ENCODE measurements around the gene SGO2.

The SGO2 gene

DNA sequence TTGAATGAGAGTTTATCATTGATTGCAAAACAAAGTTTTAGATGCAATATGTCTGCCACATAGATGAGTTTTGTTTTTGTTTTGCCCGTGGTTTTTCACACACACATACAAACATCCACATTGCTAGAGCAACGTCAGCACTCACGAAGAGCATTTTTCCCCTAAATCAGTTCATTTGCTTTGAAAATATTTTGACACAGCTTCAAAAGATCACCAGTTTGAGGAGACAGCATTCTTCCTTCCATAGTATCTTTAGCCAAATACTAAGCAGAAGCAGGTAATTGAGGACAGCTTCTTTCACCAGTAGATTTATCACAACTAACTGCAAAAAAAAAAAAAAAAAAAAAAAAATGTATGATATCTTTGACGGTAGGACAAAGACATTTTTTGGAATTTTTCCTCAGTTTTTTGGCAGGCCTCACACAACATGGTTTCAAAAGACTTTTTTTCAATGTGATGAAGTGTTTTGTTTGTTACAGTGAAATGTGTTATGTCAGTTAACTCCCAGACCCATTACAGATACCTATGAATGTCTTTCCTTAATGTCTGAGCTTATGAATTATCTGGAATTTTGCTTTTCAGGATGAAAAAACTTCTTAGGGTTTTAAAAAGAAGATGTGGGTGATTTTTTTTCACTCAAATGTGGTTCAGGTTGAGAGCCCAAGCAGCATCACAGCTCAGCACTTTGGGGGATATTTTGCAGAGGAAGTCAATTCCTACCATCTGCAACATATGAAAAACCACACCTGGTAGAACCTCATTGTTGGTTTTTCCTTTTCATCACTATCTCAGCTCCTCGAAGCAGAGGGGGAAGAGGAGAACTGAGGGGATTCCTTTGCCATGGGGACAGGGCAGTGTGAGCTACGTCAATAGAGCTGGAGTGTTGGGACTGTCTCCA lies 91.4 kb downstream of the SGO2 start:
- Histone ChIP-seq H3K36me3 (ENCODE audit: control insufficient read depth, insufficient read depth, low read length) (no peaks in the 10 kb centered on the region), H3K27me3 (replicated peaks; ENCODE audit: control insufficient read depth, insufficient read depth, low read length, poor library complexity, severe bottlenecking) (no peaks in the 10 kb centered on the region), H3K27ac (ENCODE audit: insufficient read depth, low read length, poor library complexity, severe bottlenecking) (no peak overlapping the region), H3K9me3 (ENCODE audit: control insufficient read depth, low read length) (no peaks in the 10 kb centered on the region), H3K4me1 (ENCODE audit: control insufficient read depth, insufficient read depth, low read length, poor library complexity, severe bottlenecking) (no peaks in the 10 kb centered on the region), H3K4me3 (ENCODE audit: insufficient read depth, low read depth, low read length, poor library complexity, severe bottlenecking) (no peak overlapping the region)
- no peak for DNase-seq

DNA sequence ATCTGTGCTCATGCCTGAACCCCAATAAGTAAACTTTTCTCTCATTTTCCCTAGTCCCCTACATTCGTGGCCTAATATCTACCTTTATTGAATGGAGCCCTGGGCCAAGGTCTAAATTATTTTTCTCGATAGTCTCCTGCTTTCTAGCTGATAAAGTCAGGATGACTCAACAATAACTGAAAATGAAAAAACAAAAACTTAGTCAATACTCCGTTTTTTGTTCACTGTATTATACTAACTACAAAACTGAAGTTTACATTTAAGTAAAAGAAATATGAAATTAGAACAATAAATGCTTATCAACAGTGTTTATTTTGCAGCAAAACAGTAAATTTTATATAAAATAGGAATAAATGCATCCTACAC lies 92.0 kb downstream of the SGO2 start:
- H3K4me3 ChIP-seq (ENCODE audit: insufficient read depth, low read depth, low read length, poor library complexity, severe bottlenecking): no peak overlapping the region
- H3K4me1 ChIP-seq (ENCODE audit: control insufficient read depth, insufficient read depth, low read length, poor library complexity, severe bottlenecking): no peaks in the 10 kb centered on the region
- H3K27ac ChIP-seq (ENCODE audit: insufficient read depth, low read length, poor library complexity, severe bottlenecking): no peak overlapping the region
- H3K27me3 ChIP-seq (replicated peaks; ENCODE audit: control insufficient read depth, insufficient read depth, low read length, poor library complexity, severe bottlenecking): peaks cover 3% of the 10 kb centered on the region
- H3K9me3 ChIP-seq (ENCODE audit: control insufficient read depth, low read length): no peaks in the 10 kb centered on the region
- DNase-seq: no peak
- no peaks in the 10 kb centered on the region for H3K36me3 ChIP-seq (ENCODE audit: control insufficient read depth, insufficient read depth, low read length)

DNA sequence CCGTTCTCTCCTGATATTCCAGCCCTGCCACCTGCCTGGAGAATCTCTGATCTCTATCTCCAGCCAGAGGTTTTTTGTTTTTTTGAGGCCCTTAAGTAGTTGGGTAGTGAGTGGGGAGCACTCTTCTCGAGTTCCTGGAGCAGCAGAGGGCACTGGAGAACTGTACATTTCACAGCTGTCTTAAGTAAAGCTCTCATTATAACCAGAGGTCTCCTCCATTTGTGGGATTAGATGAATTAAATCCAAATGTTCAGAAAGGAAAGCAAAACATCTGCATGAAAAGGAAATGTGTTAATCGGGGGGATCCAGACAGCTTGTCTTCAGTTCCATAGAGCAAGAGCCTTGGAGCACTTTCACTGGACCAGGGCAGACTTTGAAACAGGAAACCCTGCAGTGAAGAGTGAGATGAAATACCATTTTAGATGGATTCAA lies 92.6 kb downstream of the SGO2 start:
- Histone ChIP-seq H3K27me3 (replicated peaks; ENCODE audit: control insufficient read depth, insufficient read depth, low read length, poor library complexity, severe bottlenecking) (peaks cover 3% of the 10 kb centered on the region), H3K4me3 (ENCODE audit: insufficient read depth, low read depth, low read length, poor library complexity, severe bottlenecking) (no peak overlapping the region), H3K27ac (ENCODE audit: insufficient read depth, low read length, poor library complexity, severe bottlenecking) (no peak overlapping the region), H3K4me1 (ENCODE audit: control insufficient read depth, insufficient read depth, low read length, poor library complexity, severe bottlenecking) (no peaks in the 10 kb centered on the region), H3K9me3 (ENCODE audit: control insufficient read depth, low read length) (no peaks in the 10 kb centered on the region), H3K36me3 (ENCODE audit: control insufficient read depth, insufficient read depth, low read length) (no peaks in the 10 kb centered on the region)
- no peak for DNase-seq

DNA sequence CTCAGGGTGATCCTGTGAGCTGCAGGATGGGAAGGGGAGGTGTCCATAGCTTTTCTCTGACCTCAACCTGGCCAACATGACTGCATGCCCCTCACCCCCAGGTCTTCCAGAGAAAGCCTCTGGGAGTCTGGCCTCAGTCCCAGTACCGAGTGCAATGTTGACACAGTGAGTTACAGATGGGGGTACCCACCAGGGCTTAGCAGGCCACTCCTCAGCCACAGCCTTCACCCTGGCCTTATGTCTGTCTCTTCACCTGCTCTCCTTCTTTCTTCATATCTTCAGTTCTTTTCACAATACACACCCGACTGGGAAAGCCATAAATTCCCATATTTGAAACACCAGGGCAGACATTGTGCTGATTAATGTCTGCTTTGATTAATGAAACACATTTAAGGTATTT lies 93.3 kb downstream of the SGO2 start:
- no peaks in the 10 kb centered on the region for H3K9me3 ChIP-seq (ENCODE audit: control insufficient read depth, low read length)
- no peaks in the 10 kb centered on the region for H3K4me1 ChIP-seq (ENCODE audit: control insufficient read depth, insufficient read depth, low read length, poor library complexity, severe bottlenecking)

DNA sequence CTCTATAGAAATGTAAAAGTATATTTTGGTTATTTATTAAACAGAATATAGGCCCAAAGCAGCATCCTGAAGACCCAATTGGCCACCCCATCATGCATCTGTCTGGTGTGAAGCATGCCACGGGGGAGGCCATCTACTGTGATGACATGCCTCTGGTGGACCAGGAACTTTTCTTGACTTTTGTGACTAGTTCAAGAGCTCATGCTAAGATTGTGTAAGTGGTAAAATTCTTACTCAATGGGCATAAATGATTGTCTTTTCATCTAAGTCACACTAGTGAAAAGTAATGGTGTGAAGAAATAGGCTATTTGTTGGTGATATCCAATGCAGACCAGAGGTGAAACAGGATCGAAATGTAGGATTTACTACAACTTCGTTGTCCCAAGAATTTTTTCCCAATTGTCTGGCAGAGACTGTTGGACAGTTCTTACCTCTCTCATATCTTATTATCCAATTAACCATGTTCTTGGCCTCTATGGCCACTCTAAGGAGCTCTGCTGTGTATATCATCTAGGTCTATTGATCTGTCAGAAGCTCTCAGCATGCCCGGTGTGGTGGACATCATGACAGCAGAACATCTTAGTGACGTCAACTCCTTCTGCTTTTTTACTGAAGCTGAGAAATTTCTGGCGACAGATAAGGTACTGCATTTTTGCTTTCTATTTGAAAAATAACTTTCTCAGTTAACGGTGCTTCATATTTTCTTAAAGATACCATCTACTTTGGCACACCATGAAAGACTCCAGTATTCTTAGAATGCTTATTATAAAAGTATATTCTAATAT lies 94.8 kb downstream of the SGO2 start:
- Histone ChIP-seq H3K27me3 (replicated peaks; ENCODE audit: control insufficient read depth, insufficient read depth, low read length, poor library complexity, severe bottlenecking) (peaks cover 3% of the 10 kb centered on the region), H3K27ac (ENCODE audit: insufficient read depth, low read length, poor library complexity, severe bottlenecking) (no peak overlapping the region), H3K36me3 (ENCODE audit: control insufficient read depth, insufficient read depth, low read length) (no peaks in the 10 kb centered on the region), H3K4me1 (ENCODE audit: control insufficient read depth, insufficient read depth, low read length, poor library complexity, severe bottlenecking) (no peaks in the 10 kb centered on the region), H3K9me3 (ENCODE audit: control insufficient read depth, low read length) (no peaks in the 10 kb centered on the region), H3K4me3 (ENCODE audit: insufficient read depth, low read depth, low read length, poor library complexity, severe bottlenecking) (no peak overlapping the region)
- DNase-seq: no peak

More for the DNA sequence above, 93.3 kb downstream of the SGO2 start:
- Histone ChIP-seq H3K27ac (ENCODE audit: insufficient read depth, low read length, poor library complexity, severe bottlenecking) (no peak overlapping the region), H3K27me3 (replicated peaks; ENCODE audit: control insufficient read depth, insufficient read depth, low read length, poor library complexity, severe bottlenecking) (peaks cover 3% of the 10 kb centered on the region), H3K36me3 (ENCODE audit: control insufficient read depth, insufficient read depth, low read length) (no peaks in the 10 kb centered on the region), H3K4me3 (ENCODE audit: insufficient read depth, low read depth, low read length, poor library complexity, severe bottlenecking) (no peak overlapping the region)
- no peak for DNase-seq

DNA sequence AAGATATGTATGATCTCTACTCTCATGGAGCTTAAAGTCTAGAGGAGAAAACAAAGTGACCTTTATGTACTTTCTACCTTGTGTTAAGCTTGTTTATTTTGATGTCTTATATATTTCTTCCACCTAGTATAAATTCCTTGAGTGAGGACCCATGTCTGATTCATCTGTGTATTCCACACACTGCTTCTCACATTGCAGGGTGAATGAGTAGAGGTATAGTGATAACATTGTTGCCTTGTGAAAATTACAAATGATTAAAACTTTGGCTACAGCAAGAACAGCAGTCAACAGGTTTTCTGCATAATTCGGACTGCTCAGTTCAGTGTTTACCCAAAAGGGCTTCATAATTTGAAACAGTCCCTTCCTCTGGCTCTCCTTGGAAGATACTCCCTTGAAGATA lies 96.1 kb downstream of the SGO2 start:
- Histone ChIP-seq H3K4me3 (ENCODE audit: insufficient read depth, low read depth, low read length, poor library complexity, severe bottlenecking) (no peak overlapping the region), H3K27ac (ENCODE audit: insufficient read depth, low read length, poor library complexity, severe bottlenecking) (no peak overlapping the region), H3K36me3 (ENCODE audit: control insufficient read depth, insufficient read depth, low read length) (no peaks in the 10 kb centered on the region), H3K4me1 (ENCODE audit: control insufficient read depth, insufficient read depth, low read length, poor library complexity, severe bottlenecking) (no peaks in the 10 kb centered on the region), H3K27me3 (replicated peaks; ENCODE audit: control insufficient read depth, insufficient read depth, low read length, poor library complexity, severe bottlenecking) (peaks cover 3% of the 10 kb centered on the region), H3K9me3 (ENCODE audit: control insufficient read depth, low read length) (no peaks in the 10 kb centered on the region)
- no peak for DNase-seq

DNA sequence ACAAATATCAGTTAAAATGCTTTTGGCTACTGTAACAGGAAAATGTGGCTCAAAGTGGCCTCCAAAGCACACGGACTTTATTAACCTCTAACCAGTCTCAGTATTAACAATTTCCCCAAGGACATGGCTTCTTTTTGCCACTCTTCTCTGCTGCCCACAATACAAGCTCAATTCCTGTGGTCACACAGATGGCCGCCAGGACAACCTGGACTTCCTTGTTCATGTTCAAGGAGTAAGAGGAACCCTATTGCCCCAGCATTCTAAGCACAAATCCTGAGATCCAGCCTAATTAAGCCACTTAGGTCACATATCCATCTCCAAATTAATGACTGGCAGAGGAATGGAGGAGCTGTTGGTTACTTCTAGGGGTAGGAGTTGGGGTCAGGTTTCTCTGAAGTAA lies 98.0 kb downstream of the SGO2 start:
- H3K27me3 ChIP-seq (replicated peaks; ENCODE audit: control insufficient read depth, insufficient read depth, low read length, poor library complexity, severe bottlenecking): peaks cover 3% of the 10 kb centered on the region
- no peaks in the 10 kb centered on the region for H3K36me3 ChIP-seq (ENCODE audit: control insufficient read depth, insufficient read depth, low read length)
- no peak for DNase-seq
- H3K4me1 ChIP-seq (ENCODE audit: control insufficient read depth, insufficient read depth, low read length, poor library complexity, severe bottlenecking): no peaks in the 10 kb centered on the region
- H3K9me3 ChIP-seq (ENCODE audit: control insufficient read depth, low read length): no peaks in the 10 kb centered on the region
- H3K4me3 ChIP-seq (ENCODE audit: insufficient read depth, low read depth, low read length, poor library complexity, severe bottlenecking): no peak overlapping the region
- no peak overlapping the region for H3K27ac ChIP-seq (ENCODE audit: insufficient read depth, low read length, poor library complexity, severe bottlenecking)

DNA sequence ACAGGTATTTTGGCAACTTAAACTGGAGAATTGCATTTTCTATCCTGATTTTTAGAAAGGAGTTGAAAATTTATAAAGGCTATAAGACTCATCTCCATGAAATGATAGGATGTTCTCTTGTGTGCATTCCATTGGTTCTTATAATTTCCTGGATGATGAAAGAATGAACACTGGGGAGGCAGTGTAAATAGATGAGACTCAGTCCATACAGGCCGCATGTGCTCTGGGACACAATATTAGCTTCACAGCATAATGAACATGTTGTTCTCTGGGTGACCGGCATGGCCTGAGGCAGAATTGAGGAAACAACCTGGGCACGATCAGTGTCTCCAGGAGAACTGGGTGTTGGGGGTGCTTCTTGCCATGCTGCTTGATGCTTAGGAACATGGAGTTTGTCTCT lies 98.7 kb downstream of the SGO2 start:
- H3K27ac ChIP-seq (ENCODE audit: insufficient read depth, low read length, poor library complexity, severe bottlenecking): no peak overlapping the region
- DNase-seq: no peak
- no peaks in the 10 kb centered on the region for H3K4me1 ChIP-seq (ENCODE audit: control insufficient read depth, insufficient read depth, low read length, poor library complexity, severe bottlenecking)
- no peak overlapping the region for H3K4me3 ChIP-seq (ENCODE audit: insufficient read depth, low read depth, low read length, poor library complexity, severe bottlenecking)
- H3K9me3 ChIP-seq (ENCODE audit: control insufficient read depth, low read length): no peaks in the 10 kb centered on the region
- no peaks in the 10 kb centered on the region for H3K36me3 ChIP-seq (ENCODE audit: control insufficient read depth, insufficient read depth, low read length)
- peaks cover 3% of the 10 kb centered on the region for H3K27me3 ChIP-seq (replicated peaks; ENCODE audit: control insufficient read depth, insufficient read depth, low read length, poor library complexity, severe bottlenecking)

DNA sequence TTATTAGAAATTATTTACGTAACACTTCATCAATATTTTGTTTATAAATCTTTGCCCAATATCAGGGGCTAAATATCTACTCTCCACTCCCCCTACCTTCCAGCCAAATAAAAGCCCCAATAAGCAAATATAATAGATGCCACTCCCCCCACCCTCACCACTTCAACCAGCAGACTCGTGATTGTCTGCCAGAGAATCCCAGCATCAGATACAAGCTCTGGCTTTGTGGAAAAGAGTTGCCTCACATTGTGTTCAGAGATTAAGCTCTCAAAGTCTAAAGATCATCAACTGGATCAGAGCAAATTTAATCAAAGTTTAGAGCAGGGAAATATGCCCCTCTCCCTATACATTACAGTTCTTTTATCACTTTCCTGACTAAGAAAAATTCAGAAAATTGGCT lies 99.3 kb downstream of the SGO2 start:
- Histone ChIP-seq H3K27ac (ENCODE audit: insufficient read depth, low read length, poor library complexity, severe bottlenecking) (no peak overlapping the region), H3K4me1 (ENCODE audit: control insufficient read depth, insufficient read depth, low read length, poor library complexity, severe bottlenecking) (no peaks in the 10 kb centered on the region), H3K9me3 (ENCODE audit: control insufficient read depth, low read length) (no peaks in the 10 kb centered on the region), H3K27me3 (replicated peaks; ENCODE audit: control insufficient read depth, insufficient read depth, low read length, poor library complexity, severe bottlenecking) (peaks cover 3% of the 10 kb centered on the region), H3K36me3 (ENCODE audit: control insufficient read depth, insufficient read depth, low read length) (no peaks in the 10 kb centered on the region), H3K4me3 (ENCODE audit: insufficient read depth, low read depth, low read length, poor library complexity, severe bottlenecking) (no peak overlapping the region)
- DNase-seq: no peak

DNA sequence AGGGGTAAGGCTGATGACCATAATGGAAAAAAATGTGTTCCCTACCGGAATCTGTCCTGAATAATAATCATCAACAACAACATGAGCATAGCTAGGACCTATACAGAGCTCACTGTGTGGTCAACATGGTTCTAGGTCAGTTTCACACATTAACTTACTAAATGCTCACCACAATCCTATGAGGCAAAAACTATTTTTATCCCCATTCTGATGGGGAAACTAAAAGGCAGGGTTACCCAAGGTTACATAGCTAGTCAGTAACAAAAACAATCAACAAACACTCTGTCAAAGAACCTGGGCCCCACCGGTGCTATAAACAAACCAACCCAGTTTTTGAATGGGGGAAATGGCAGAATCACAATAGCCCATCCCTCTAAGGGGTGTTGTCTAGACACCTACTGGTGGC lies 100.0 kb downstream of the SGO2 start:
- Histone ChIP-seq H3K36me3 (ENCODE audit: control insufficient read depth, insufficient read depth, low read length) (no peaks in the 10 kb centered on the region), H3K27me3 (replicated peaks; ENCODE audit: control insufficient read depth, insufficient read depth, low read length, poor library complexity, severe bottlenecking) (peaks cover 3% of the 10 kb centered on the region), H3K9me3 (ENCODE audit: control insufficient read depth, low read length) (no peaks in the 10 kb centered on the region), H3K4me1 (ENCODE audit: control insufficient read depth, insufficient read depth, low read length, poor library complexity, severe bottlenecking) (no peaks in the 10 kb centered on the region), H3K4me3 (ENCODE audit: insufficient read depth, low read depth, low read length, poor library complexity, severe bottlenecking) (no peak overlapping the region), H3K27ac (ENCODE audit: insufficient read depth, low read length, poor library complexity, severe bottlenecking) (no peak overlapping the region)
- no peak for DNase-seq

Data from effector memory CD4-positive, alpha-beta T cell (primary cell).